ENCODE measurements around the gene FOXP1.

Gene FOXP1

GRCh38 chr3:71582612-71583565 is 639 bp downstream of the FOXP1 start:
- Histone ChIP-seq H3K79me2 (ENCODE audit: low read length) (no peaks in the 10 kb centered on the region), H3K27me3 (ENCODE audit: low read depth, low read length) (peaks cover 50% of the 10 kb centered on the region), H3K4me2 (ENCODE audit: low read length) (peak overlapping the region; percentile 98), H3K9me3 (ENCODE audit: insufficient read depth, low read length) (no peaks in the 10 kb centered on the region), H4K20me1 (ENCODE audit: insufficient read depth, low read length) (no peaks in the 10 kb centered on the region), H3K36me3 (replicated peaks; ENCODE audit: low read depth, low read length) (no peaks in the 10 kb centered on the region), H2AFZ (ENCODE audit: low read depth, low read length) (peak overlapping the region; percentile 82), H3K4me3 (ENCODE audit: low read length) (peak overlapping the region; percentile 88), H3K4me1 (ENCODE audit: low read length) (peaks cover 38% of the 10 kb centered on the region), H3K27ac (ENCODE audit: low read length) (no peak overlapping the region), H3K9ac (ENCODE audit: low read length) (peak overlapping the region; percentile 68)
- TF ChIP-seq, protein P1, sequence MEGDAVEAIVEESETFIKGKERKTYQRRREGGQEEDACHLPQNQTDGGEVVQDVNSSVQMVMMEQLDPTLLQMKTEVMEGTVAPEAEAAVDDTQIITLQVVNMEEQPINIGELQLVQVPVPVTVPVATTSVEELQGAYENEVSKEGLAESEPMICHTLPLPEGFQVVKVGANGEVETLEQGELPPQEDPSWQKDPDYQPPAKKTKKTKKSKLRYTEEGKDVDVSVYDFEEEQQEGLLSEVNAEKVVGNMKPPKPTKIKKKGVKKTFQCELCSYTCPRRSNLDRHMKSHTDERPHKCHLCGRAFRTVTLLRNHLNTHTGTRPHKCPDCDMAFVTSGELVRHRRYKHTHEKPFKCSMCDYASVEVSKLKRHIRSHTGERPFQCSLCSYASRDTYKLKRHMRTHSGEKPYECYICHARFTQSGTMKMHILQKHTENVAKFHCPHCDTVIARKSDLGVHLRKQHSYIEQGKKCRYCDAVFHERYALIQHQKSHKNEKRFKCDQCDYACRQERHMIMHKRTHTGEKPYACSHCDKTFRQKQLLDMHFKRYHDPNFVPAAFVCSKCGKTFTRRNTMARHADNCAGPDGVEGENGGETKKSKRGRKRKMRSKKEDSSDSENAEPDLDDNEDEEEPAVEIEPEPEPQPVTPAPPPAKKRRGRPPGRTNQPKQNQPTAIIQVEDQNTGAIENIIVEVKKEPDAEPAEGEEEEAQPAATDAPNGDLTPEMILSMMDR (IDR thresholded peaks at IDR 0.05; ENCODE audit: low read depth, low read length), result no peak
- TF ChIP-seq EZH2phosphoT487 (IDR thresholded peaks at IDR 0.05; ENCODE audit: low read depth), result no peak

- Histone ChIP-seq H3K79me2 (ENCODE audit: low read length) (no peaks in the 10 kb centered on the region), H3K27ac (ENCODE audit: low read length) (no peak overlapping the region), H2AFZ (ENCODE audit: low read depth, low read length) (peak overlapping the region; percentile 82)
Measured at GRCh38 chr3:71582036-71582611, 1.4 kb downstream of the FOXP1 start.

DNA sequence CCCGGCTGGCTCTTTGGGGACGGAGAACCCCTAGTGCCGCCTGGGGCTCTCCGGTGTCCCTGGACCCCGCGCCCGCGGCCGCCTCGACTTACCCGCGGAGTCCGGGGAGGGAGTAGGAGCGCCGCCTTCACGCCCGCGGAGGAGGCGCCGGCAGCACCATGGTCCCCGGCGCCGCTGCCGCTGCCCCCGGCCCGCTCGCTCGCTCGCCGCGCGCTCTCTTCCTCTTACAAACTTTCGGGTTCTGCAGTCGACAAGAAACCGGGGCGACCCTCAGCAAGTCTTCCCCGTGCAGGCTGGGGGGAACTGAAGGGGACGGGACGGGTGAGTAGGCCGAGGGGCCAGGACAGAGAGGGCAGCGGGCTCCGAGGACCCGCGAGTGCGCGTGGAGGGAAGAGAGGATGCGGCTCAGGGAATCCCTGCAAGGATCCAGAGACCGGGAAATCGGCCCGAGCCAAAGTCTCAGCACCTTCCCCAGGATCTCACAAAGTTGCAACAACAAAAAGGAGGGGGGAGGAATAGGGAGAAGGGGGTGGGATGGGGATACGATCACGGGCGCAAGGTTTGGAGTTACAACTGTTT is 2.0 kb downstream of the FOXP1 start:
- Histone ChIP-seq H3K9me3 (ENCODE audit: insufficient read depth, low read length) (no peaks in the 10 kb centered on the region), H3K27me3 (ENCODE audit: low read depth, low read length) (peaks cover 53% of the 10 kb centered on the region), H3K36me3 (replicated peaks; ENCODE audit: low read depth, low read length) (no peaks in the 10 kb centered on the region), H3K9ac (ENCODE audit: low read length) (peak overlapping the region; percentile 68), H4K20me1 (ENCODE audit: insufficient read depth, low read length) (no peaks in the 10 kb centered on the region), H3K4me3 (ENCODE audit: low read length) (peak overlapping the region; percentile 88), H3K4me1 (ENCODE audit: low read length) (peaks cover 37% of the 10 kb centered on the region), H3K79me2 (ENCODE audit: low read length) (no peaks in the 10 kb centered on the region), H2AFZ (ENCODE audit: low read depth, low read length) (peak overlapping the region; percentile 82), H3K4me2 (ENCODE audit: low read length) (peak overlapping the region; percentile 98), H3K27ac (ENCODE audit: low read length) (no peak overlapping the region)
- TF ChIP-seq, protein P1 (IDR thresholded peaks at IDR 0.05; ENCODE audit: low read depth, low read length), result no peak
- TF ChIP-seq EZH2phosphoT487 (IDR thresholded peaks at IDR 0.05; ENCODE audit: low read depth), result no peak

More at GRCh38 chr3:71582036-71582611, 1.4 kb downstream of the FOXP1 start:
- Histone ChIP-seq H3K27me3 (ENCODE audit: low read depth, low read length) (peaks cover 50% of the 10 kb centered on the region), H3K9ac (ENCODE audit: low read length) (peak overlapping the region; percentile 68), H3K4me1 (ENCODE audit: low read length) (peaks cover 40% of the 10 kb centered on the region), H4K20me1 (ENCODE audit: insufficient read depth, low read length) (no peaks in the 10 kb centered on the region), H3K4me3 (ENCODE audit: low read length) (peak overlapping the region; percentile 88), H3K4me2 (ENCODE audit: low read length) (peak overlapping the region; percentile 98), H3K9me3 (ENCODE audit: insufficient read depth, low read length) (no peaks in the 10 kb centered on the region), H3K36me3 (replicated peaks; ENCODE audit: low read depth, low read length) (no peaks in the 10 kb centered on the region)
- peak; percentile 59; the same call in 1 of the 2 replicates for TF ChIP-seq EZH2phosphoT487 (IDR thresholded peaks at IDR 0.05; ENCODE audit: low read depth)
- TF ChIP-seq, protein P1 (IDR thresholded peaks at IDR 0.05; ENCODE audit: low read depth, low read length), result no peak

Measured in OCI-LY3 (cell line).